HFF-Myc (cell line): ENCODE results near the gene DENND1B.

ENCODE experiments used
- DNase-seq: peaks from one replicate; pipeline ENCODE4 v3.0.0-alpha.2; 2011; ENCODE audit warnings: low read depth; ENCODE audit errors: extremely low read depth
- H3K4me3 ChIP-seq: replicated peaks from 2 replicates; pipeline ENCODE4 v1.5.1; 2011; ENCODE audit warnings: low read depth, mild to moderate bottlenecking, control low read depth, low read length
- CTCF ChIP-seq: IDR thresholded peaks from 2 replicates; pipeline ENCODE4 v1.5.1; 2012; ENCODE audit warnings: mild to moderate bottlenecking, low read depth, low read length, control low read depth; ENCODE audit errors: missing control alignments

Gene DENND1B

GRCh38 chr1:197807739-197808453, 32.6 kb upstream of the DENND1B start:
- DNase-seq: no peak
- H3K4me3 ChIP-seq: no peak overlapping the region
- no peak for TF ChIP-seq CTCF

DNA sequence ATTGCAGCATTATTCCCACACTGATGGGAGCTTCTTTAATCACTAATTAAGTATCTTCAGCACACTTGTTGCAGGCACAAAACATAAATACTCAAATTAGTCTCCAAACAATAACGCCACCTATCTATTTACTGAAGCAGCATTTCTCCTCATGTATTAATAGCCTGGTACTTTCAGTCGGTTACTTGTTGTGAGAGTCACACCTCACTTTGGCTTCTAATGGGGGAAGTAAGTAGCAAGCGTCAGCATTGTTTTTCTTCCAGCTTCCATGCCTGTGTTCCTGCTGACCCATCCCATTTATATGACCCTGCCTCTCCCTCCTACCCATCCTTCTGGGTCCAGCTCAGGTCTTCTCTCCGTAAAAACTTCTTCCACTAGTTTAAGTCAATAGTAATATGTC, 31.9 kb upstream of the DENND1B start:
- no peak overlapping the region for H3K4me3 ChIP-seq
- no peak for TF ChIP-seq CTCF
- DNase-seq: no peak

DNA sequence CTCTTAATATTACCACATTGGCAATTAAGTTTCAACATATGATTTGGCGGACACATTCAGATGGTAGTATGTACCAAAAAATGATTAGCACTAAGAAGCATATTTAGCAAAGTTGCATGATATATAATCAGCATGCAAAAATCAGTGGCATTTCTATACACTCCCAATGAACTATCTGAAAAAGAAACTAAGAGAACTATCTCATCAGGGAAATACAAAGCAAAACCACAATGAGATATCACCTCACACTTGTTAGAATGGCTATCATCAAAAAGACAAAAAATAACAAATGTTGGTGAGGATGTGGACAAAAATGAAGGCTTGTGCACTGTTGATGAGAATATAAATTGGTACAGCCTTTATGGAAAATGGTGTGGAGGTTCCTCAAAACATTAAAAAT, 31.4 kb upstream of the DENND1B start:
- DNase-seq: no peak
- H3K4me3 ChIP-seq: no peak overlapping the region
- no peak for TF ChIP-seq CTCF

DNA sequence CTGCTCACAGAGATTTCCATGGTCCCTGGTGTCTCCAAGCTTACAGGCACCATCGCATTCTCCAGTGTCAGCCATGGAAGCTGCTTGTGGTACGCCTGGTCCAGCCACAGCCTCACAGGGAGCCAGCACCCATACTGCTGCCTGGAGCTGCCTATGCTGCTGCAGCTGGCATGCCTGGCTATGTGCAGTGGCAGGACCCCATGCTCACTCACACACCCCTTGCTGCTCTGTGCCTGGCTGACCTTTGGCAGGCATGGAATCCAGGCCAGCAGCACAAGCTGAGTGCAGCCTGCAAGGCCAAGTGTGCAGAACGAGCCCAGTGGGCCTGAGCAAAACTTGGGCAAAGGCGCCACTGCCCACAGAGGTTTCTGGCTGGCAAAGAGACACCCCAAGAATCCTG, 26.4 kb upstream of the DENND1B start:
- TF ChIP-seq CTCF: no peak
- no peak overlapping the region for H3K4me3 ChIP-seq
- no peak for DNase-seq

- H3K4me3 ChIP-seq: no peak overlapping the region
- no peak for DNase-seq
- TF ChIP-seq CTCF: no peak
These were observed 25.8 kb upstream of the DENND1B start for GRCh38 chr1:197801111-197801482.

DNA sequence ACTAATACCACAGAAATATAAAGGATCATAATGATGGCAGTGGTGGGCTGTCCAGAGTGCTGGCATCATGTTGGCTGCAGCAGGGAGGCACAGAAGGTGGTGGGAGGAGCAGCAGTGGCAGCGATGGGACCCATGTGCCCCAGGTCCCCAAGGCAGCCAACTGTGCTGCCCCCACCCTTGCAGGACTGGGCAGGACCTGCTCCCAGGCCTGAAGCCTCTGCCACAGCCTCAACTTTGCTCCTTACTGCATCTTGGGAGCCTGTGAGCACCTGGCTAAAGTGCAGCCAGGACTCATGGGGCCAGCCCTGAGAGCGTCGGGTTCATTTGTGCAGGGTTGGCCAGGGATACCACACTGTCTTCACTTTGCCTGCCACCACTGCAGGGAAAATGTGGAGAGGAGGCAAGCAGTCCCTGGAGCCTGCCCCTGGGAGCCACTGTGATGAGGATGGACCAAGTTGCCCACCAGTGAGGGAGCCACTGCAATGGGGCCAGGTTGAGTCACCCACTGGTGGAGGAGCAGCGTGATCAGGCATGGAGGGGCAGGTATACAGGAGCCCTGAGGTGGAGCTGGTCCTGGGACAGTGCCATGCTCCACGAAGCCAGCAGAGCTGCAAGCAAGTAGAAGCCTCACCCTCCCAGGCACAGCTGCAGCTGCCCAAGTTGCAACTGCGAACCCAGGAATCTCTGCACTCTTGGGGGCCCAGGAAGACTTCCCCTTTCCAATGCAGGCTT, 25.3 kb upstream of the DENND1B start:
- H3K4me3 ChIP-seq: no peak overlapping the region
- no peak for TF ChIP-seq CTCF
- DNase-seq: no peak
